NCI-H345 treated with DMSO at 0.1 percent for 48 hours (cell line): Measurements from ENCODE around the gene KCNJ9.
"Not testable (repeated sequence)": the region's sequence is repeated elsewhere in the genome, so short reads cannot be mapped to it uniquely, and the experiment has no call there.

Experiments used
- DNase-seq: peaks from one replicate; lab custom pipeline; 2025; ENCODE audit not compliant: unreplicated experiment; lab: John Stamatoyannopoulos, UW

KCNJ9 gene

DNA sequence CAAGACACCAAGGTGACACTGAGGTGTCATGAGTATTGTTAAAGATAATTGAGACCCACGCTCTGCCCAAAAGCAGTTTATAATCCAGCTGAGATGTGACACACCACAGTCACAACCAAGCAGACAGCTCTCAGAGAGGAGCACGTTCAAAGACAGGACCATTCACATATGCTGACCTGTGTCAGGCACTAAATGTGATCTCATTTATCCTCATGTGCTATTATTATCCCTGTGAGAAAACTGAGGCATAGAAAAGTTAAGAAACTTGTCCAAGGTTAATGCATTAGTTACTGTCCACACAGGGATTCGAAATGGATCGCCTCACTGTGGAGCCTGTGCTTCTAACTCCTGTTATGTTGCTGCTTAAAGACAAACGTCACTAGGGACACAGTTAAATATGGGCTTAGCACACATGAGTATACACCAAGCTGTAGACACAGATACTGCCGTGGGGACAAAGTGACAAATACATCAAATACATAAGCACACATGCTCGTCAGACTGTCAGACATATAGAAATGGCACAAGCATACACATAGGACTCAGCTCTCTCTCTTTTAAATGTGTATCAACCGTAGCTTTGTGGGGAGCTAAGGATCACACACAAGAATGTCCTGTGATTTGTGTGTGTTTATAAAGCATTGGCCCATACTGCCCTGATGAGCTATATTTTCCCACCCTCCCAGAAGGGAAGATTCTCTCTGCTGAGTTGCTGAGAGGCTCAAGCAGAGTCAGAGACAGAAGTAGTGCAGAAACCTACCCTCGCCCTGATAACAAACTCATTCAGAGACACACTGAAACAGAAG is 20.6 kb downstream of the KCNJ9 start:
- DNase-seq, result no peak

DNA sequence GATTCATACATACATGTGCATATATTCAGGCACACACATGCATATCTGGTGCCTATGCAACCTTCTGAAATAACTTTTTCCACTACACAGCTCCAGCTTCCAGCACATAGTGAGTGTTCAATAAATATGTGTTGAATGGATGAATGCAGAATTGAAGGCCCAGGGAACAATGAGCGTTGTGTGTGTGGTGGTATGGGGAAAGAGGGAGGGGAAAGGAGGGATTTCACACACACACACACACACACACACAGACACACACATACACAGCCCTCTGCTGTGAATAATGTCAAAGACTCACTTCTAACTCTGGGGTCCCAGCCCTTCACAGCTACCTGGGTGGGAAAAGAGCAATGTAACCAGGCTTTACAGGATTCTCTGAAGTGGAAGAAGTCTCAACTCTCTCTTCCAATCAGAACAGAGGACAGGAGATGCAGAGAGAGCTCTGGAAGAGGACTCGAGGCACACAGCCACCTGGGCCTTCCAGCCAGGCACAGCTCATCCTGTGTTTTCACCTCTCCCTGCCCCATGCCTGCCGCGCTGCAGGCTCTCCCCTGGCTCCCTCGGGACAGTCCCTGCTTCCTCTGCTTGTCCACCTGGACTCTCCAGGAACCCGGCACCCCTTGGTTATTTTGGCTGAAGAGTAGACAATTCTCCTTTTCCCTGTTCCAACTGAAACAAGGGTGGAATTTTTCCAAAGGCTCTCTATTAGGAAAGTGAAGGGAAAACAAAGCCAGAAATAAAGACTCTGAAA is 22.5 kb downstream of the KCNJ9 start:
- no peak for DNase-seq

DNA sequence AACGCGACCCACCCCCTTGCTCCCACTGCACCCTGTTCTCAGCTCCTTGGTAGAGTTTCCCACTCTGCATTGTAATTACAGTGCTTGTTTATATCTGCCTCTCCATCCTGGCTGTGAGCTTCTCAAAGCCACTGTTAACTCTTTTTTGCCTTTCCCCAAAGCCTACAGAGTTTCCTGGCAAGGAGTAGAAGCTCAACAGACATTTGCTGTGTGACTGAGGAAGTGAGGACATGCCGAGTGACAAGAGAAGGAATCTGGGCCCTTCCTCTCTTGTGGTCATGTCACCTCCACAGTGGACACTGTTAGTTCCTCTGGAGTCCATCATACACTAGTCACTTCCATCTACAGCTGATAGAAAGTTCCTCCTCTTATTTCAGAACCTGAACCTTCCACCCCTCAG is 23.1 kb downstream of the KCNJ9 start:
- no peak for DNase-seq

DNA sequence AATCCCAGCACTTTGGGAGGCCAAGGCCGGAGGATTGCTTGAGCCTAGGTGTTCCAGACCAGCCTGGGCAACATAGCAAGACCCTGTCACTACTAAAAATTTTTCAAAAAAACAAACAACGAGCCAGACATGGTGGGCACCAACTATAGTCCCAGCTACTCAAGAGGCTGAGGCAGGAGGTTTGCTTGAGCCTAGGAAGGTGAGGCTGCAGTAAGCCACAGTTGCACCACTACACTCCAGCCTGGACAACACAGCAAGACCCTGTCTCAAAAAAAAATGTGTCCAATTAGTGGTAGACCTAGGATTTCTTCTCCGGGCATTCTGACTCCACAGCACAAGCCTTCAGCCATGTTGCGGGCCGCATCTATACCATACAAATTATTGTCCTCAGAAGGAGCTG is 23.8 kb downstream of the KCNJ9 start:
- no peak for DNase-seq

DNA sequence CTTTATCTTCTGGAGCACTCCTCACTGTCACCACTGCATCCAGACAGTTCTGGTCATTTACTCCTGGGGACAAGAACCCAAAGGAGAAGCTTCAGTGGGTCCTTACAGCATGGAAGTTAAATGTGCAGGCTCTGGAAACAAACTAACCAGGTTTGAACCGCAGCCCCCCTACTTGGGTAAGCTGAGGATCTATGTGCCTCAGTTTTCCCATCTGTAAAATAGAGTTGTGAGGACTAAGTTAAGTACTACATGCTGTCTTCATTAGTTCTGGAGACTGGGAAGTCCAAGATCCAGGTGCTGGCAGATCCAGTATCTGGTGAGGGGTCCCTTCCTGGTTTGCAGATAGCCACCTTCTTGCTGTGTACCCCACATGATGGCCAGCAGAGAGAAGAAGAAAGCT is 26.2 kb downstream of the KCNJ9 start:
- DNase-seq, result no peak

DNA sequence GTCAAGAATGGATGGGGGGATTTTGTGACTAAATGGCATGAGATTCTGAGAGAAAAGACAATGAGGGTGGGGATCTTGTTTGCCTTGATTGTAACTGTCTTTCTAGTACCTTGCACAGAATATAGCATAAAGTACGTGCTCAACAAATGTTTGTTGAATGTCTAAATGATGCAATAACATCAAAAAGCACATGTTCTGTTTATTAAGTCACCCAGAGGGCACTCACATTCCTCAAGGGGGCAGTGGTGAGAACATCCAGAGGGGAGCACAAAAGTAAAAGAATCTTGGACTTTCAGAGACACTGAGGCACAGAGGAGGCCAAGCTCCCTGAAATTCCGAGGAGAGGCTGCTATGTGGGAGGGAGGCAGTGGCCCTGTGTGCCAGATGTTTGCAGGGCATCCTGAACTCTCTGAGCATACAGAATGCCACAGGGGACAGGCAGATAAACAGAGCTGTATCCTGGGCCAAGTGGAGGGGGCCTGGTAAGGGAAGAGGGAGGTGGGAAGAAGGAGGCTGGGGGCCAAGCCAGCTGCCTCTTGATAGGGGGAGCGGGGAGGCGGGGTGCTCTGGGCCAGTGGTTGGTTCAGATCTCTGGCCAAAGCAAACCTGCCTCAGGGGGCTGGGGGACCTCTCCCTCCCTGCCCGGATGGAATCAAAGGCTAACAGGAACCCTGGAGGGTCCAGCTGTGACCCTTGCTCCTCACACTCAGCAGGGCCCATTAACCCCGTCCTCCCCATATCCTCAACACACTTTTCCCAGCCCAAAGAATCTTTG is 27.7 kb downstream of the KCNJ9 start:
- no peak for DNase-seq

DNA sequence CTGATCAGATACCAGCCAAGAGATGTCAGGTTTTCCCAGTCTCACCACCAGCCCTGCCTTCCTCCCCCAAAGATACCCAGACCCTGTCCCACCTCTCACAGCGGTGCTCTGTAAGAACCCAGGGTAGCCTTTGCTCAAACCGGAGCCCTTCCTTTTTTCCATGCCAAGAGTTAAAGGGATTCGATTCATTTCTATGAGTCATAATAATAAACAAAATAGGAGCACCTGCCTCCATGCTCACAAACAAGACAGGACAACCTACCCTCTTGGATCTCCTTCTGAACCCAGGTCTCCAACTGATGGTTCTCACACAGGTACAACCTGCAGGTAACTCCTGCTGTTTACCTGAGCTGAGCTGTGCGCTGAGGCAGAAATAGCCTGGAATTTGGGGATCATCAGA is 28.3 kb downstream of the KCNJ9 start:
- DNase-seq, result no peak

DNA sequence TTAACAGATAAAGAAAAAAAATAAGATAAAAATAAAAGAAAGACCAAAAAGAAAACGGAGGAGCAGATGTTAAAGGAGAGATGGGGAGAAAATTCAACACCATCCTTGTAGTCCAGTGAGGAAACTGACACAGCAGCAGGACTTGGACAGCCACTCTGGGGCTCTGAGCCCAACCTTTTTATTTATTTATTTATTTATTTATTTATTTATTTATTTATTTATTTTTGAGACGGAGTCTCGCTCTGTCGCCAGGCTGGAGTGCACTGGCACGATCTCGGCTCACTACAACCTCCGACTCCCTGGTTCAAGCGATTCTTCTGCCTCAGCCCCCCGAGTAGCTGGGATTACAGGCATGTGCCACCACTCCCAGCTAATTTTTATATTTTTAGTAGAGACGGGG is 30.1 kb downstream of the KCNJ9 start:
- DNase-seq, result not testable (repeated sequence)

DNA sequence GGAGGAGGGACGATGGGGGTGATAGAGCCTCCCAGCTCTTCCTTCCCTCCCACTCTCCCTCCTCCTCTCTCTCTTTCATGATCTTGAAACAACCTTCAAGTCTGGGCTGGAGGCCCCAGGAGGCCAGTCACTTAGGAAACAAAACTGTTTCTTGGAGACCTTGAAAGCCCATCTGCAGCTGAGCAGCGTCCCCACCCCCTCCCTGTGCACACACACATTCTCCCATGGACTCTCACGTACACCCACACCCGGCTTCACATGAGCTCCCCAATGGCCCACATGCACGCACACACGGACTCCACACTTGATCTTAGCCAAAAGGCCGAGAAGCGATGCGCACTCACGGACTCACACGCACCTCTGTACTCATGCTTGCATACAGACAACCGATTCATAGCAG is 31.0 kb downstream of the KCNJ9 start:
- no peak for DNase-seq

DNA sequence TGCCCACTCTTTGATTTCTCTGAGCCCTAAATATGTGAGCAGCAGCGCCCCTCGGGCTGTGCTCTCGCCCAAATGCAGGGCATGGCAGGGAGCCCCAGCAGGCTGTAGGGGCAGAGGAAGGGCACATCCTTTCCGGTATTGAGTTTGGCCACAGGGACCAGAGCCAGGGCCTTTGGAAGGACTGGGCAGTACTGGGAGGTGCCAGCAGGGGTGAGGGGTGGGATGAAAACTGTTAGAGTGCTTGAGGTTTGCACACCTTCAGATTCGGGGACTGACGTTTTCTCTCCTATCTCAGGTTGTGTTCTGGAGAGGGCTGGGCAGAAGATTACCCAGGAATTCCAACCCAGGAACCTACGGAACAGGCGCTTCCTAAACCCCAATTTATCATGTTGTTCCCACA is 32.1 kb downstream of the KCNJ9 start:
- DNase-seq, result no peak

DNA sequence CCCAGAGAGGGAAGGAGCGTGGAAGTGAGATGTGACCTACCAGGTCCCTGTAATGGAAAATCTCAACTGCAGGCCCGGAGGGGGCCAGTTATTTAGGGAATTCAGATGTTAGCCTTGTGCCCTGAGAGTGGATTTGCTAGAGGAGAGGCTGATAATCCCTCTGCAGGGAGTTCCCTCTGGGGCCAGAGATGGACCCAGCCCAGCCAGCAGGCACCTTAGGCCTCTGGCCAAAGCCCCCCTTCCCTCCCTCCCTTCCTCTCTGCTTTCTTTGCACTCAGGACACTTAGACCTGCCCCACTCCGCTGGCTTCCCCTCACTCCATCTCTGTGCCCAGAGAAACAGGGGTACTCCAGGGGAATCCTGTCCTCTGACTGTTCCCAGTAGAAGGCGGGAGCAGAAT is 32.7 kb downstream of the KCNJ9 start:
- no peak for DNase-seq

DNA sequence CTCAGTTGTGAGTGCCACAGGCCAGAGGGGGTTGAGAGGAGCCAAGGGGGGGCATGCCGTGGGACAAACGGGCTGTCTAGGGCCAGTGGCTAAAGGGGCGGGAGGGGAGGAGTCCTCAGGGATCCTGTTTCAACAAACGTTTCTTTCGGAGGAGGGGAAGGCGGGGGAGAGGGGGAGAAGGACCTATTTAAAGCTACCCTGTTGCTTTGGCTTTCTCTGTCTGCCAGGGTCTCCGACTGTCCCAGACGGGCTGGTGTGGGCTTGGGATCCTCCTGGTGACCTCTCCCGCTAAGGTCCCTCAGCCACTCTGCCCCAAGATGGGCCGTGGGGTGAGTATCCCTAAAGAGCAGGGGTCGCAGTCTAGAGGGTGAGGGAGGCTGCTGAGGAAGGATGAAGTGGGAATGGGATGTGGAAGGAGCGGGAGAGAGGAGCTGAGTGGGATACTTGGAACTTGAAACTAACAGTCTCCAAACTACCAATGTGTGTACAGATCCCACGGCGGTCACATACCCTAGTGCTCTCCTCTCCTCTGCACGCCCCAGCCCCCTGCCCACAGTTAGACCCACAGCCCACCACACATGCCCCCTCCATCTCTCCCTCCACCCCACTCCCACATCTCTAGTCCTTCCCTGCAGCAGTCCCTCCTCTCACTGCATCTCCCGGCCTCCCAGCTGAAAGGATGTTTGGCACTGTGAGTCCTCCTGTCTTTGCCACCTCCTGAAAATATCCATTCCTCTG is 34.4 kb downstream of the KCNJ9 start, which contains the start of gene ATP1A2:
TSS of gene ATP1A2 (plus strand) at position 215 of the 738 bp plus-strand sequence. CDS start at position 318, 103 bp downstream.
- DNase-seq, result no peak

DNA sequence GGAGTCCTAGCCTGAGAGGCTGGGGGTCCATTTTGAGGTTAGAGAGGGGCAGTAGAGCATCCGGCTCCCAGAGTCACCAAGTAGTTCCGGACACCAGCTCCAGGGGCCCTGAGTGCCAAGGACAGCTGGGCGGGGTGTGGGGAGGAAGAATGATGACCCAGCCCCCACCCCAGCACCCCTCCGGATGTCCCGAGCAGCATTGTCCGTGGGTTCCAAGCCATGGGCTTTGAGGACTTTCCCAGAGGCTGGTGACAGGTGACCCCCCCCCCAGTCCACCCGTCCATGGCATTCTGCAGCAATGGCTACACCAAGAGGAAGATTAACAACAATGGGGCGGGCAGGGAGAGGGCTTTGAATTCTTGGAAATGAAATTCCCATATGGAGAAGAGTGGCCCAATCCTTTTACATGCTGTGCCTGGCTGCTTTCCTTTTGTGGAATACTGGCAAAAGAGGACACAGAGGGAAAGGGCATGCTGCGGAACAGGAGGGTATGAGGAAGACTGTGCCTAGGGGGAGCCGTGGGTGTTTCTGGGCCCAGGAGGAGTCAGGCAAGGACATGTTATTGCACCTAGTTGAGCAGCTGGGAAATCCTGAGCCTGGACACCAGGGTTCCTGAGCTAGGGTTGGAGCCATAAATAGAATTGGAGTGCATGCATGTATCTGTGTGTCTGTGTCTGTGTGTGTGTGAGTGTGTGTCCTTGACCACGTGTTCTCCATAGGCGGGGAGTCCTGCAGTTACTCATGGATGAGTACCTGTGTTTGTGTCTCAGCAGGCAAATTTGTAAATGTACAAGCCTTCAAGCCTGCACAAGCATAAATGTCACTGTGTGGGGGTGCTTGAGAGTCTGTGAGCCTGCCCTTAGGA is 35.2 kb downstream of the KCNJ9 start:
- no peak for DNase-seq

DNA sequence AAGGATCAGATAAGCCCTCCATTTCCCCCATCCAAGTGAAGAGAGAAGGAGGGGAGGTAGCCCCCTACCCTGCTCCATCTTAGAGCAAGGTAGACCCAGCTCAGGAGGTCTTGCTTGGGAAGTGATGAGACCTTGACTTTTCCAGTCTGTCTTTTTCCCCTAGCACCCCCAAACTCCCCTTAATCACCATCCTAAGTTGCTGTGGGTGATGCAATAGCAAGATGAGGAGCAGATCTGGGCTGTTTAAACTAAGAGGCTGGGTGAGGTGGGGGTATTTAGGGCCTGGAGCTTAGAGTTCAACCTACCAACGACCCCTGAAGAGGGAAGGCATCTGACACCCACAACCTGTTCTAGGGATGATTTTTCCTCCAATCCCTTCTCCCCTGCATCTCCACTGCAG is 36.0 kb downstream of the KCNJ9 start:
- DNase-seq, result no peak

DNA sequence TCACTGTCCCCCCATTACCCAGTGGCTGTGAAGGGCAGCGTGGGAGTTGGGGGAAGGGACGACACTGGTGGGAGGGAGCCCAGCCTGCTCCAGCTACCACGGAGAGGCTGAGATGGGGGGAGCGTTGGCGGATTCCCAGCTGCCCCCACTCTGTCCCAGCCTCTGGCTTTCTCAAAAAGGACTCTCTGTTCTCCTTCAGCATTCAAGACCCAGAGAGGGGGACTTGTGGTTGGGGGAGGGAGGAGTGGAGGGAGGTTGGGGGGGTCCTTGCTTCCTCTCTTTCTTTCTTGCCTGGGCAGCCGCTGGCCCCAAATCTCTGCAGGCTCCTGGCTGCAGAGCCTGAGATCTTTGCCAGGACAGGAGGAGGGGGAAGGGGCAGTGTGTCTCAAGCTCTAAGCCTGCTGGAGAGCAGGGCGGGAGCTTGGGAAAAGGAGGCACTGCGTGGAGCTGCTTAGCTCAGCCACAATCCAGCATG is 36.4 kb downstream of the KCNJ9 start:
- DNase-seq, result no peak

DNA sequence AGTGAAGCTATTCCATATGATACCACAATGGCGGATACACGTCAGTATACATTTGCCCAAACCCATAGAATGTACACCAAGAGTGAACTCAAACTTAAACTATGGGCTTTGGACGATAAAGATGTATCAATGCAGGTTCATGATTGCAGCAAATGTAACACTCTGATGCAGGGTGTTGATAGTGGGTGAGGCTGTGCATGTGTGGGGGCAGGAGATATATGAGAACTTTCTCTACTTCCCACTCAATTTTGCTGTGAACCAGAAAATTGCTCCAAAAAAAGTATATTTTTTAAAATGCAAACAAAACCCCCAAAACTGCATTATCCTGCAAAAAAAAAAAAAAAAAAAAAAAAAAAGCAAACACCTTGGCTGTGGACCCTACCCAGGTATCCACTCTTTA is 37.6 kb downstream of the KCNJ9 start:
- DNase-seq, result no peak

DNA sequence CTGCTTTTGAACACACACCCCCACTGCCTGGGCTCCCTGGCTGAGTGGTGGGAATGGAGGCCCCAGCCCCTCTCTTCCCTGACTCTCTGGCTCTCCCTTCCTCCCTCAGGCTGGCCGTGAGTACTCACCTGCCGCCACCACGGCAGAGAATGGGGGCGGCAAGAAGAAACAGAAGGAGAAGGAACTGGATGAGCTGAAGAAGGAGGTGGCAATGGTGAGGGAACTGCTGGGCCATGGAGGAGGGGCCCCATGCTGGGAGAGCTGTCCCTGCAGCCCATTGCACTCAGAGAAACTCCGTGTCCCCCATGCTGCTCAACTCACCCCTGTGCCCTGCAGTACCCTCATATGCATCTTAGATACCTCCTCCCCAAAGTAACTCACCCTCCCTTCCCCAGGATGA is 39.5 kb downstream of the KCNJ9 start:
- no peak for DNase-seq

DNA sequence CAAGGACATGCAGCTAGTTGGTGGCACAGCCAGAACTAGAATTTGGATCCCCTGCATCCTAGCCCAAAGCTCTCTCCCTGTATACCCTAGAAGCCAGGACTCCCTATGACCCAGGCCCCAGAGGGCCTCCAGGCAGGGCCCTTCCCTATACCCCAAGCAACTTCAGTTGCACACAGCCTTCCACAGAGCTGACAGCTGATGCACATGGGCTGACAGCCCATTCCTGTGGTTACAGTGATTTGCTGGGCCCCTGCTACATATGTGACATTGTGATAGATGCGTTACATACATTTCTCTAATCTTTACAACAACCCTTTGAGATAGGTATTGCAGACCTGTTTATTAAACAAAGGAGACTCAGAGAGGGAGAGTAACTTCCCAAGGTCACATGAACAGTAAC is 40.0 kb downstream of the KCNJ9 start:
- no peak for DNase-seq

DNA sequence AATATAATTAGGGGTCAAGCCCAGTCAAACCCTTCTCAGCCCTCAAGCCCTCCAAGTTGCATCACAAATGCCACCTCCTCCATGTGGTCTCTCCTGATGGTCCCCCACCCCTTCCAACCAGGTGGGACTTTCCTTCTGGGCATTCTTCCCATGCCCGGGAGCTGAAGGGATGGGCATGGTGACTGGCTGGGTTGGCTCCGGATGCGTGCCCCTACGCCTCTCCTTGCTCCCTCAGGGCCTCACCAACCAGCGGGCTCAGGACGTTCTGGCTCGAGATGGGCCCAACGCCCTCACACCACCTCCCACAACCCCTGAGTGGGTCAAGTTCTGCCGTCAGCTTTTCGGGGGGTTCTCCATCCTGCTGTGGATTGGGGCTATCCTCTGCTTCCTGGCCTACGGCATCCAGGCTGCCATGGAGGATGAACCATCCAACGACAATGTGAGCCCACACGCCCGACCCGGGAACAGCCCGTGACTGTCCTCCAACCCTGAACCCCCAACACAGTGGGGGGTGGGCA is 41.7 kb downstream of the KCNJ9 start:
- DNase-seq, result no peak

DNA sequence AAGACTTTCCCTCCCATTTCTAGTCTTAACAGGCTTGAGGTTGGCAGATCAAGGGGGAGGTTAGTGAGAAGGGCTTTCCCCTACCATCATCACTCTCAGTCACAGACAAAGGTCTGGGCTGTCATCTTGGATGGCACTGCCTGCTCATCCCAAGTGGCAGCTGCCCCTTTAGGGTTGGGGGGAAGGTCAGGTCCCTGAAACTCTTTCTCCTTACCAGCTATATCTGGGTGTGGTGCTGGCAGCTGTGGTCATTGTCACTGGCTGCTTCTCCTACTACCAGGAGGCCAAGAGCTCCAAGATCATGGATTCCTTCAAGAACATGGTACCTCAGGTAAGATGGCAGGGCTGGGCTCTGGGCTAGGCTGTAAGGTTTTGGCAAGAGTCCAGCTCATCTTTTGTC is 42.4 kb downstream of the KCNJ9 start:
- no peak for DNase-seq
